Karpas-422 (cell line): Measurements from ENCODE around the gene RSRC2. TPM values are rescaled to one million over a fixed set of nuclear protein-coding genes. Genes with fewer than 3 reads are reported as not detected.

Experiments
- DNase-seq: peaks from one replicate; pipeline ENCODE4 v3.0.0-alpha.2; 2015
- H2AFZ ChIP-seq: fragments of 200-600 bp; sonication (generic); 2 replicates; pipeline ENCODE4 v1.6.1; 2014; ENCODE audit warnings: antibody characterized with exemption, low read length, mixed read lengths
- H3K27ac ChIP-seq: fragments of 200-600 bp; sonication (generic); 2 replicates; pipeline ENCODE4 v1.5.1; 2014; ENCODE audit warnings: mild to moderate bottlenecking, low read length, moderate library complexity
- H3K27me3 ChIP-seq: fragments of 200-600 bp; sonication (generic); 2 replicates; pipeline ENCODE4 v1.6.1; 2014; ENCODE audit warnings: low read length, mixed read lengths
- H3K36me3 ChIP-seq: fragments of 200-600 bp; sonication (generic); 2 replicates; pipeline ENCODE4 v1.6.1; 2014; ENCODE audit warnings: low read length, mixed read lengths; ENCODE audit not compliant: insufficient read depth
- H3K4me1 ChIP-seq: fragments of 200-600 bp; sonication (generic); 2 replicates; pipeline ENCODE4 v1.6.1; 2014; ENCODE audit warnings: mild to moderate bottlenecking, low read length, mixed read lengths
- H3K4me2 ChIP-seq: fragments of 200-600 bp; sonication (generic); 2 replicates; pipeline ENCODE4 v1.6.1; 2014; ENCODE audit warnings: low read length, low read depth, mild to moderate bottlenecking; ENCODE audit not compliant: poor library complexity, severe bottlenecking
- H3K4me3 ChIP-seq: fragments of 200-600 bp; sonication (generic); 2 replicates; pipeline ENCODE4 v1.5.1; 2014; ENCODE audit warnings: mild to moderate bottlenecking, antibody characterized with exemption, low read length, mixed read lengths
- H3K79me2 ChIP-seq: fragments of 200-600 bp; sonication (generic); 2 replicates; pipeline ENCODE4 v1.6.1; 2014; ENCODE audit warnings: mild to moderate bottlenecking, low read length, mixed read lengths
- H3K9ac ChIP-seq: fragments of 200-600 bp; sonication (generic); 2 replicates; pipeline ENCODE4 v1.6.0; 2014; ENCODE audit warnings: low read length
- H3K9me2 ChIP-seq: fragments of 200-600 bp; sonication (generic), shearing (Covaris generic); replicated peaks from 2 replicates; pipeline ENCODE4 v1.6.0; 2014; ENCODE audit warnings: mild to moderate bottlenecking, low read length, moderate library complexity; ENCODE audit not compliant: insufficient read depth
- H3K9me3 ChIP-seq: fragments of 300-700, 200-600 bp; sonication (generic); 2 replicates; pipeline ENCODE4 v1.6.1; 2014; ENCODE audit warnings: low read length, mixed read lengths
- H4K20me1 ChIP-seq: fragments of 200-600 bp; sonication (generic); 2 replicates; pipeline ENCODE4 v1.6.1; 2014; ENCODE audit warnings: mild to moderate bottlenecking, antibody characterized with exemption, low read length, low read depth; ENCODE audit not compliant: insufficient read depth
- total RNA-seq: library from RNA; depleted of rRNA; stranded (reverse); fragments of >200 nt; shearing (Covaris generic); gene quantifications from 2 replicates; pipeline ENCODE4 v1.2.3, GENCODE V29; 2014; ENCODE audit warnings: low replicate concordance

RSRC2 gene
- total RNA-seq, 1 experiment from 2014 or later = 71.9 TPM

DNA sequence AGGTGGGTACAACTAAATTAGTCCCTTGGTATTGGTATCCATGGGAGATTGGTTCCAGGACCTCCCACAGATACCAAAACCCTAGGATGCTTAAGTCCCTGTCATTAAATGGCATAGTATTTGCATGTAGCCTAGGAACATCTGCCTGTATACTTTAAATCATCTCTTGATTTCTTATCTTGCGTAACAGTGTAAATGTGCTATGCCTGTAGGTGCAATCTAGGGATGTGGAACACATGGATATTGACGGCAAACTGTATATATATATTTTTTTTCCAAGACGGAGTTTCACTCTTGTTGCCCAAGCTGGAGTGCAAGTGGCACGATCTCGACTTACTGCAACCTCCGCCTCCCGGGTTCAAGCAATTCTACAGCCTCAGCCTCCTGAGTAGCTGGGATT lies 1.8 kb upstream of the RSRC2 start:
- H3K79me2 ChIP-seq = peaks cover 83% of the 10 kb centered on the region
- H3K4me2 ChIP-seq = peak overlapping the region; percentile 92
- peaks cover 50% of the 10 kb centered on the region for H3K4me1 ChIP-seq
- peak overlapping the region; percentile 85 for H3K9ac ChIP-seq
- H3K4me3 ChIP-seq = peak overlapping the region; percentile 92
- DNase-seq = no peak
- no peak overlapping the region for H3K27ac ChIP-seq
- H3K9me3 ChIP-seq = no peaks in the 10 kb centered on the region
- H3K9me2 ChIP-seq = no peaks in the 10 kb centered on the region
- H3K27me3 ChIP-seq = no peaks in the 10 kb centered on the region
- peaks cover 13% of the 10 kb centered on the region for H4K20me1 ChIP-seq
- peaks cover 28% of the 10 kb centered on the region for H3K36me3 ChIP-seq
- no peak overlapping the region for H2AFZ ChIP-seq

GRCh38 chr12:122527478-122527944 lies 775 bp upstream of the RSRC2 start:
- Histone ChIP-seq H3K9me2 (no peaks in the 10 kb centered on the region), H3K79me2 (peaks cover 84% of the 10 kb centered on the region), H2AFZ (peak overlapping the region; percentile 18; the same call in 1 of the 2 replicates)

GRCh38 chr12:122523846-122524718 lies 2.7 kb downstream of the RSRC2 start:
- Histone ChIP-seq H3K9me2 (no peaks in the 10 kb centered on the region), H4K20me1 (peaks cover 35% of the 10 kb centered on the region), H3K27ac (no peak overlapping the region), H3K4me3 (peak overlapping the region; percentile 63), H2AFZ (no peak overlapping the region), H3K27me3 (no peaks in the 10 kb centered on the region), H3K4me2 (peak overlapping the region; percentile 91), H3K9me3 (no peaks in the 10 kb centered on the region), H3K9ac (peak overlapping the region; percentile 21; the same call in 1 of the 2 replicates), H3K79me2 (peaks cover 92% of the 10 kb centered on the region), H3K4me1 (peaks cover 38% of the 10 kb centered on the region), H3K36me3 (peaks cover 60% of the 10 kb centered on the region)
- peak; percentile 38 for DNase-seq

More at GRCh38 chr12:122527478-122527944, 775 bp upstream of the RSRC2 start:
- peak; percentile 86 for DNase-seq
- peaks cover 22% of the 10 kb centered on the region for H4K20me1 ChIP-seq
- H3K27ac ChIP-seq = peak overlapping the region; percentile 83
- peak overlapping the region; percentile 92 for H3K4me3 ChIP-seq
- H3K4me2 ChIP-seq = peak overlapping the region; percentile 92
- H3K9me3 ChIP-seq = no peaks in the 10 kb centered on the region
- peaks cover 36% of the 10 kb centered on the region for H3K36me3 ChIP-seq
- peaks cover 55% of the 10 kb centered on the region for H3K4me1 ChIP-seq
- H3K9ac ChIP-seq = peak overlapping the region; percentile 85
- no peaks in the 10 kb centered on the region for H3K27me3 ChIP-seq

- Histone ChIP-seq H3K36me3 (peaks cover 68% of the 10 kb centered on the region), H3K4me2 (peak overlapping the region; percentile 9), H3K4me1 (peaks cover 30% of the 10 kb centered on the region), H3K27me3 (no peaks in the 10 kb centered on the region), H3K27ac (no peak overlapping the region), H3K79me2 (peaks cover 91% of the 10 kb centered on the region), H3K9me2 (no peaks in the 10 kb centered on the region), H3K9ac (no peak overlapping the region), H3K4me3 (no peak overlapping the region), H4K20me1 (peaks cover 40% of the 10 kb centered on the region), H2AFZ (no peak overlapping the region), H3K9me3 (no peaks in the 10 kb centered on the region)
- DNase-seq = no peak
Measured at GRCh38 chr12:122523280-122523679, 3.5 kb downstream of the RSRC2 start.

DNA sequence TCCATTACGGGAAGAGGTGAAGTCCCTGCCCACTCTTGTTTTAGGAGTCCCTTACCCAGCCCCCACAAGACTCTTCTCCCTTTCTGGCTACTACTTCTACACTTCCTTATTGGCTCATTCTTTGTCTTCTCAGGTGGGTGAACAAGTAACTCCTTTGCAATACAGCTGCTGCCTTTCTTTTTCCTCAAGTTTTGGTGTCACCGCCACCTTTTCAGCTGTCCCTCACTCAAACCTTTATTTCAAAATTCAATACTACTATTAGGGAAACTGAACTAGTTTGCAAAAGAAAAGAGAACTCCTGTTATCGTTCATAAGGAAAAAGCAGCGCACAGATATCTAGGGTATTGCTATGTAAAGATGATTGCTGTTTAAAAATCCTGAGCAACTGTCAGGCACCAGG lies 6.1 kb downstream of the RSRC2 start:
- Histone ChIP-seq H3K4me2 (no peak overlapping the region), H4K20me1 (peaks cover 44% of the 10 kb centered on the region), H3K36me3 (peaks cover 91% of the 10 kb centered on the region; the same call in 1 of the 2 replicates), H3K27me3 (no peaks in the 10 kb centered on the region), H3K9me2 (no peaks in the 10 kb centered on the region), H2AFZ (no peak overlapping the region), H3K4me1 (peaks cover 25% of the 10 kb centered on the region), H3K79me2 (peaks cover 90% of the 10 kb centered on the region), H3K9me3 (no peaks in the 10 kb centered on the region), H3K27ac (no peak overlapping the region), H3K4me3 (no peak overlapping the region), H3K9ac (no peak overlapping the region)
- DNase-seq = no peak

GRCh38 chr12:122519418-122519817 lies 7.3 kb downstream of the RSRC2 start:
- no peak overlapping the region for H2AFZ ChIP-seq
- no peak overlapping the region for H3K9ac ChIP-seq
- no peak for DNase-seq
- peaks cover 40% of the 10 kb centered on the region for H4K20me1 ChIP-seq
- H3K79me2 ChIP-seq = peaks cover 86% of the 10 kb centered on the region
- H3K27me3 ChIP-seq = no peaks in the 10 kb centered on the region
- no peaks in the 10 kb centered on the region for H3K9me2 ChIP-seq
- peaks cover 13% of the 10 kb centered on the region for H3K4me1 ChIP-seq
- H3K9me3 ChIP-seq = no peaks in the 10 kb centered on the region
- H3K4me3 ChIP-seq = no peak overlapping the region
- no peak overlapping the region for H3K4me2 ChIP-seq
- H3K27ac ChIP-seq = no peak overlapping the region
- H3K36me3 ChIP-seq = peaks cover 93% of the 10 kb centered on the region; the same call in 1 of the 2 replicates

- Histone ChIP-seq H3K9me3 (no peaks in the 10 kb centered on the region), H3K4me1 (peaks cover 8% of the 10 kb centered on the region), H4K20me1 (peaks cover 35% of the 10 kb centered on the region), H3K27me3 (no peaks in the 10 kb centered on the region), H3K27ac (no peak overlapping the region), H2AFZ (no peak overlapping the region), H3K4me2 (no peak overlapping the region), H3K79me2 (peaks cover 83% of the 10 kb centered on the region), H3K9me2 (no peaks in the 10 kb centered on the region), H3K4me3 (no peak overlapping the region), H3K9ac (no peak overlapping the region), H3K36me3 (peaks cover 89% of the 10 kb centered on the region)
- DNase-seq = no peak
Measured at GRCh38 chr12:122518908-122519307, 7.8 kb downstream of the RSRC2 start.

- no peak overlapping the region for H3K4me3 ChIP-seq
- H3K79me2 ChIP-seq = peaks cover 79% of the 10 kb centered on the region
- no peaks in the 10 kb centered on the region for H3K9me2 ChIP-seq
- H4K20me1 ChIP-seq = peaks cover 24% of the 10 kb centered on the region; the same call in 1 of the 2 replicates
- no peak overlapping the region for H3K9ac ChIP-seq
- H3K27ac ChIP-seq = no peak overlapping the region
- H3K4me1 ChIP-seq = no peaks in the 10 kb centered on the region
- H2AFZ ChIP-seq = no peak overlapping the region
- peaks cover 87% of the 10 kb centered on the region for H3K36me3 ChIP-seq
- DNase-seq = no peak
- H3K27me3 ChIP-seq = no peaks in the 10 kb centered on the region
- no peak overlapping the region for H3K4me2 ChIP-seq
- H3K9me3 ChIP-seq = no peaks in the 10 kb centered on the region
Measured at GRCh38 chr12:122517877-122518276, 8.9 kb downstream of the RSRC2 start.
